Fibroblast of mammary gland (primary cell): ENCODE results near the gene MYH10.

Experiments
- DNase-seq: peaks from one replicate; pipeline ENCODE4 v3.0.0-alpha.2; 2010; ENCODE audit warnings: low read depth
- H3K4me3 ChIP-seq: 2 replicates; pipeline ENCODE4 v1.5.1; 2011; ENCODE audit warnings: low read depth, mild to moderate bottlenecking, low read length, moderate library complexity; ENCODE audit not compliant: control insufficient read depth
- TF ChIP-seq, protein P1 (sequence below): conservative IDR thresholded peaks from 2 replicates; pipeline ENCODE4 v1.5.1; 2011; ENCODE audit warnings: low read depth, low read length, inconsistent platforms; ENCODE audit not compliant: control insufficient read depth, insufficient read depth

Gene MYH10

DNA sequence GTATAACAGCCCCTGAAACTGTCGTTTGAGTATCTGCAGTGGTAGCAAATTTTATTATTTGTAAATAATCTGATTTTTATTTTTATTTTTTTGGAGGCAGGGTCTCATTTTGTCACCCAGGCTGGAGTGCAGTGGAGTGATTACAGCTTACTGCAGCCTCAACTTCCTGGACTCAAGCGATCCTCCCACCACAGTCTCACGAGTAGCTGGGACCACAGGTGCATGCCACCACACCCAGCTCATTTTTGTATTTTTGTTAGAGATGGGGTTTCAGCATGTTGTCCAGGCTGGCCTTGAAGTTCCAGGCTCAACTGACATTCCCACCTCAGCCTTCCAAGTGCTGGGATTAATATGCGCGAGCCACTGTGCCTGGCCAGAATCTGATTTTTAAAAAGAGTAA, 192.1 kb downstream of the MYH10 start:
- H3K4me3 ChIP-seq = no peak overlapping the region
- TF ChIP-seq, protein P1, sequence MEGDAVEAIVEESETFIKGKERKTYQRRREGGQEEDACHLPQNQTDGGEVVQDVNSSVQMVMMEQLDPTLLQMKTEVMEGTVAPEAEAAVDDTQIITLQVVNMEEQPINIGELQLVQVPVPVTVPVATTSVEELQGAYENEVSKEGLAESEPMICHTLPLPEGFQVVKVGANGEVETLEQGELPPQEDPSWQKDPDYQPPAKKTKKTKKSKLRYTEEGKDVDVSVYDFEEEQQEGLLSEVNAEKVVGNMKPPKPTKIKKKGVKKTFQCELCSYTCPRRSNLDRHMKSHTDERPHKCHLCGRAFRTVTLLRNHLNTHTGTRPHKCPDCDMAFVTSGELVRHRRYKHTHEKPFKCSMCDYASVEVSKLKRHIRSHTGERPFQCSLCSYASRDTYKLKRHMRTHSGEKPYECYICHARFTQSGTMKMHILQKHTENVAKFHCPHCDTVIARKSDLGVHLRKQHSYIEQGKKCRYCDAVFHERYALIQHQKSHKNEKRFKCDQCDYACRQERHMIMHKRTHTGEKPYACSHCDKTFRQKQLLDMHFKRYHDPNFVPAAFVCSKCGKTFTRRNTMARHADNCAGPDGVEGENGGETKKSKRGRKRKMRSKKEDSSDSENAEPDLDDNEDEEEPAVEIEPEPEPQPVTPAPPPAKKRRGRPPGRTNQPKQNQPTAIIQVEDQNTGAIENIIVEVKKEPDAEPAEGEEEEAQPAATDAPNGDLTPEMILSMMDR = no peak
- no peak for DNase-seq

DNA sequence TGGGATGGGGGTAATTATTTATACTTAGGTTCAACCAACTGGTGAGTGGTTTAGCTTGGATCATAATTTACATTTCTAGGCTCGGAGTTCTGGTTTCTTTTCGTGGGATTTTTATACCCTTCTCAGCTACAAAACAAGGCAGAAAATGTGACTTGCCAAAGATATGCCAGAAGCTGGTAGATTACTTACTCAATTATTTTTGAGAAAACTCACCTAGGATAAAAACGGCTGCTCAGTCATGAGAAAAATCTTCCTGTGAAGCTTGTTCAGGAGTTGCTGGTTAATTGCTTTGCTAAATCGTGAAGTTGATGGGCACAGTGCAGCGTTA, 193.7 kb downstream of the MYH10 start:
- DNase-seq = peak; percentile 22
- peak overlapping the region; percentile 79 for H3K4me3 ChIP-seq
- TF ChIP-seq, protein P1 = no peak

DNA sequence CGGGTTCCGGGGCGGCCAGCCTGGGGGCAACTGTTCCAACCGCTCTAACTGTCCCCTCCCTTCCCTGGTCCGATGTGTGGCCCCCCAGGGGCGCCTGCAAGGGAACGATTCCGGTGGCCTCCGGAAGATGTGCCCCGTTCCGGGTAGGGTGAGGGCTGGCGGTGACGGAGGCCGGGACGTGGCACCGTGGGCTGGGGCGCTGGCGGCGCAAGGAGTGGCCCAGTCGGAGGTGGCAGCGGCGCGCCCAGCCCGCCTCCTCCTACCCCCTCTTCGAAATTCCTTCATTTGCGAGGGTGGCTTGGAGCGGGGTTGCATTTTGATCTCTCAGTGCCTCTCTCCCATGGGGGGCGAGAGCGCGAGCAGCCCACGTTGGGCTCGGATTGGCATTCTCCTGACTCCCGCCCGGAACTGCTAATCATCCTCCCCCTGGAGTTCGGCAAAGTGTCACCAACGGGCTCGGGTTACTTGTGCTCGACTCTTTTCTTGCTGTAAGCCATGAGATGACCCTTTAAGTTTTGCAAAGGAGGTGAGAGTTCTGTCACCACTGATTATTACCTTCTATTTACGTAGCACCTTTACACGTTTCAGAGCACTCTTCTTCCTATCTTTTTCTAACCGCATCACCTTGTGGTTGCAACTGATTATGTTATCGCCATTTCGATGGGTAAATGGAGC, 194.2 kb downstream of the MYH10 start:
- H3K4me3 ChIP-seq = peak overlapping the region; percentile 79
- TF ChIP-seq, protein P1 = no peak
- peak; percentile 61 for DNase-seq

DNA sequence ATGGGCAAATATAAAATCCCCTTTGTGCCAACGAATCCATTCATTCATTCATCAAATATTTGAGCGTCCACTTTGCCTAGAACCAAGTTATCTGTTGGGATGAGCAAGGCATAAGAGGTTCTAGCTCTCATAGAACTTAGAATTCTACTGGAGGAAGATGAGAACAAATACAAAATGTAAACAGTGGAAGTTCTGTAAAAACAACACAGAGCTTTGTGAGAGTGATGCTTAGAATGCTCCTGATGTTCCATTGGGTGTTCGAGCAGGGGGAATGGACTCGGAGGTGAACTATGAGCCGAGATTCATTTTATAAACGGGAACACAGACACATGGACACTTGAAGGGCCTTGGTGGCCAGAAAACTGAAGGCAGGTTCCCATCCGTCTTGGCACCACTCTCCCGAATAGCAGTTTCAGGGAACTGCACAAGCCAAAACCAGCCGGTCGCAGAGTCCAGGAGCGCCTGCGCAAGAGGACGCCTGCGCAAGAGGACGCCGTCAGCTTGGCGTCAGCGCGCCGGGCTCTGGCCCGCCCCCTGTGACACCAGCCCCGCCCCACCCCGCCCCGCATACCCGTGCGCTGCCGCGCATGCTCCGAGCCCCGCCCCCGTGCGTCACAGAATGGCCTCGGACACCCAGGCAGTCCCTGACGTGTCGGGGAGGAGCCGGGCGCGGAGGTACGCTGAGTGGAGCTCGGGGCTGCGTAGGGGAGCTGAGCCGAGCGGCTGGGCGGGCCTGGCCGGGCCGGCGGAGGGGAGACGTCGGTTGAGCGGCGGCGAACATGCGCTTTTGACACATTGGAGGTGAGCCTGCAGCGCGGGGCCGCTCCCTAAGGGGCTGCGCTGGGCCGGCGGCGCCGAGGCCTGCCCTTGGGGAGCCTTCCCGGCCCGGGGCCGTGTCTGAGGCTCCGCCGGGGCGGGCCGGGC, 195.0 kb downstream of the MYH10 start, which contains the start of gene NDEL1:
NDEL1 (plus strand) TSS at position 640 of the 924 bp plus-strand sequence. CDS start 8,388 bp downstream, outside the sequence.
- peak within 1 kb of the TSS; percentile 79 for H3K4me3 ChIP-seq
- peak; percentile 96 for DNase-seq
- TF ChIP-seq, protein P1 = no peak

DNA sequence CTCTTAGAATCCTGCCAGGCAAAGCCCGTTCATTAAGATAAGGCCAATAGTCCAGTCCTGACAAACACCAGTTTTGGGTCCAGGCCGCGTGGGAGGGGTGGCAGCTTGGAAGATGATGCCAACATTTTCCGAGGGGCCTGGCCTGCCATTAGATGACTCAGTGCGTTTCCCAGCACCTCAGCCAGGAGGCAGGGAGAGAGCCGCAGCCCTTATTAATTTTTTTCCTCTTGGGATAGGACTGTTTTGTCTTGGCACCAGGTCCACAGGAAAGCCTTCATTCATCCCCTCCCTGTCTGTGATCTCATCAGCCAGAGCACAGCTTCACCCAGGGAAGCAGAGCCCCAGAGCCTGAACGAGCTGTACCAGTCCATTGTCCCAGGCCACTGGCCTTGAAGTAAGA, 199.6 kb downstream of the MYH10 start:
- no peak overlapping the region for H3K4me3 ChIP-seq
- TF ChIP-seq, protein P1 = no peak
- DNase-seq = peak; percentile 85

DNA sequence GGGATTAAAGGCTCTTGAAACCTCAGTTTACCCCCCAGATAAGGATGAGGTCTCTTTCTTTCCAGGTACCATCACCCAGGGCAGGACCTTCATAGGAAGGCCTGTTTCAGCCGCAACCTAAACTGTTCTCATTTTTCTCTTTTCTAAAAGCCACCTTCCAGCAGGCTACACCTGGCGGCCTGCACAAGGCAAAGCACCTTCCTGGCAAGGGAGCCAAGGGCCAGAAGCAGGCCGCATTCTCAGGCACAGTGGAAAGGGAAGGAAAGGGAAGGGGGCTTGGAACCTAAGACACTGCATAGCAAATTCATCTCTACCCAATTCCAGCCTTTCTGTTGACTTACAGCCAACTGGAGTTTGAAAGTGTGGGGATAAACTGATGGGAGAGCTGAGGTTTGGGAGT, 203.7 kb downstream of the MYH10 start:
- no peak overlapping the region for H3K4me3 ChIP-seq
- TF ChIP-seq, protein P1 = no peak

More for the DNA sequence above, 203.7 kb downstream of the MYH10 start:
- DNase-seq = no peak
